IMR-90 (cell line): Measurements from ENCODE around the gene GTPBP8. TPM values are rescaled to one million over a fixed set of nuclear protein-coding genes. Genes with fewer than 3 reads are reported as not detected.
A peak's percentile ranks its signal among the peaks of the same experiment; 100 is the strongest.

ENCODE experiments used
- ATAC-seq: fragments of 200-7000 bp; cut with Tn5 transposase; 2 replicates; pipeline ENCODE4 v1.9.1; 2020; ENCODE audit warnings: low read depth, mild to moderate bottlenecking, moderate library complexity
- BruUV-seq: library from RNA; stranded (reverse); fragments of 400-500 nt; replicated peaks from 2 replicates; lab custom pipeline; 2021; lab: Mats Ljungman, UMichigan
- CTCF ChIA-PET: fragments of 300-600 bp; formaldehyde crosslinking; extraction: SDS; loops from one replicate; lab custom pipeline; 2021; ENCODE audit warnings: antibody characterized with exemption; lab: Yijun Ruan, JAX
- POLR2A ChIA-PET: fragments of 300-600 bp; sonication (Branson Sonifier 250); formaldehyde crosslinking; loops from one replicate; lab custom pipeline; 2022; ENCODE audit warnings: antibody characterized with exemption; ENCODE audit not compliant: unreplicated experiment; lab: Charles Lee
- DNase-seq: peaks from one replicate; pipeline ENCODE4 v3.0.0; 2013
- H2AFZ ChIP-seq: replicated peaks from 2 replicates; pipeline ENCODE3; 2013; ENCODE audit warnings: low read length, mild to moderate bottlenecking; ENCODE audit not compliant: poor library complexity
- H2AK5ac ChIP-seq: 2 replicates; pipeline ENCODE4 v1.6.1; 2013; ENCODE audit warnings: low read depth, low read length, inconsistent platforms
- H2AK9ac ChIP-seq: replicated peaks from 2 replicates; pipeline ENCODE3; 2013; ENCODE audit warnings: mild to moderate bottlenecking, low read depth, low read length, moderate library complexity; ENCODE audit not compliant: poor library complexity
- H2BK120ac ChIP-seq: 2 replicates; pipeline ENCODE4 v1.6.1; 2013; ENCODE audit warnings: low read depth, low read length, inconsistent platforms
- H2BK15ac ChIP-seq: 3 replicates; pipeline ENCODE4 v1.6.1; 2013; ENCODE audit warnings: low read depth, low read length, inconsistent platforms
- H2BK20ac ChIP-seq: 2 replicates; pipeline ENCODE4 v1.6.1; 2013; ENCODE audit warnings: low read depth, mild to moderate bottlenecking, inconsistent platforms, low read length, moderate library complexity
- H2BK5ac ChIP-seq: 2 replicates; pipeline ENCODE4 v1.6.1; 2013; ENCODE audit warnings: mild to moderate bottlenecking, low read depth, low read length, inconsistent platforms; ENCODE audit not compliant: poor library complexity, severe bottlenecking
- H3K14ac ChIP-seq: replicated peaks from 2 replicates; pipeline ENCODE4 v1.6.1; 2013; ENCODE audit warnings: low read depth, low read length, inconsistent platforms
- H3K18ac ChIP-seq: 2 replicates; pipeline ENCODE4 v1.6.1; 2013; ENCODE audit warnings: low read depth, low read length, control low read depth
- H3K23ac ChIP-seq: 2 replicates; pipeline ENCODE4 v1.6.1; 2013; ENCODE audit warnings: low read depth, low read length, inconsistent platforms
- H3K27ac ChIP-seq: 2 replicates; pipeline ENCODE4 v1.5.1; 2013; ENCODE audit warnings: mild to moderate bottlenecking, control low read depth, low read length; ENCODE audit not compliant: insufficient read depth
- H3K27me3 ChIP-seq: 2 replicates; pipeline ENCODE4 v1.6.1; 2013; ENCODE audit warnings: low read length; ENCODE audit not compliant: control insufficient read depth, insufficient read depth
- H3K36me3 ChIP-seq: 2 replicates; pipeline ENCODE4 v1.6.1; 2013; ENCODE audit warnings: low read length, mixed read lengths; ENCODE audit not compliant: control insufficient read depth, insufficient read depth
- H3K4ac ChIP-seq: 2 replicates; pipeline ENCODE4 v1.6.1; 2013; ENCODE audit warnings: low read depth, low read length, inconsistent platforms
- H3K4me1 ChIP-seq: 2 replicates; pipeline ENCODE4 v1.6.1; 2013; ENCODE audit warnings: low read length, mixed read lengths; ENCODE audit not compliant: control insufficient read depth, insufficient read depth
- H3K4me2 ChIP-seq: 2 replicates; pipeline ENCODE4 v1.6.1; 2013; ENCODE audit warnings: low read depth, mild to moderate bottlenecking, control low read depth, low read length, moderate library complexity
- H3K4me3 ChIP-seq: 2 replicates; pipeline ENCODE4 v1.5.1; 2013; ENCODE audit warnings: low read depth, mild to moderate bottlenecking, control low read depth, low read length, moderate library complexity; ENCODE audit not compliant: insufficient read depth
- H3K56ac ChIP-seq: 2 replicates; pipeline ENCODE4 v1.6.1; 2013; ENCODE audit warnings: low read length, inconsistent platforms; ENCODE audit not compliant: insufficient read depth; ENCODE audit errors: extremely low read depth
- H3K79me1 ChIP-seq, 2 experiments: 2 replicates each; pipeline ENCODE4 v1.6.1; 2013; ENCODE audit warnings: low read length in 2 of 2, inconsistent platforms in 1 of 2, low read depth in 1 of 2
- H3K9ac ChIP-seq: 2 replicates; pipeline ENCODE4 v1.6.1; 2013; ENCODE audit warnings: low read depth, low read length, control low read depth
- H3K9me1 ChIP-seq: 2 replicates; pipeline ENCODE4 v1.6.1; 2013; ENCODE audit warnings: low read length, inconsistent platforms; ENCODE audit not compliant: insufficient read depth
- H3K9me3 ChIP-seq: 2 replicates; pipeline ENCODE4 v1.6.1; 2013; ENCODE audit warnings: low read length; ENCODE audit not compliant: control insufficient read depth, insufficient read depth
- H4K20me1 ChIP-seq: 2 replicates; pipeline ENCODE4 v1.6.1; 2013; ENCODE audit warnings: low read length, inconsistent platforms; ENCODE audit not compliant: insufficient read depth
- H4K5ac ChIP-seq: 2 replicates; pipeline ENCODE4 v1.6.1; 2013; ENCODE audit warnings: mild to moderate bottlenecking, low read depth, low read length, control low read depth
- H4K8ac ChIP-seq, 2 experiments: 2 replicates each; pipeline ENCODE4 v1.6.1; 2013; ENCODE audit warnings: low read depth in 2 of 2, low read length in 2 of 2, control low read depth in 1 of 2, inconsistent platforms in 1 of 2
- H4K91ac ChIP-seq: 2 replicates; pipeline ENCODE4 v1.6.1; 2013; ENCODE audit warnings: low read depth, low read length, inconsistent platforms; ENCODE audit not compliant: insufficient read depth
- BHLHE40 ChIP-seq: fragments of 150-350 bp; IDR thresholded peaks from 2 replicates; pipeline ENCODE4 v1.6.1; 2016; ENCODE audit warnings: mild to moderate bottlenecking, low read depth, low read length
- CEBPB ChIP-seq: IDR thresholded peaks from 2 replicates; pipeline ENCODE4 v1.6.1; 2012; ENCODE audit warnings: low read depth, low read length, improper control_type of control experiment
- CHD1 ChIP-seq: IDR thresholded peaks from 2 replicates; pipeline ENCODE4 v1.6.1; 2012; ENCODE audit warnings: low read depth, low read length, improper control_type of control experiment
- CTCF ChIP-seq: conservative IDR thresholded peaks from 2 replicates; pipeline ENCODE4 v1.5.1; 2012; ENCODE audit warnings: mild to moderate bottlenecking, low read depth, low read length, improper control_type of control experiment
- ELK1 ChIP-seq: fragments of 150-350 bp; IDR thresholded peaks from 2 replicates; pipeline ENCODE4 v1.6.1; 2016; ENCODE audit warnings: low read depth, mild to moderate bottlenecking, low read length, moderate library complexity, borderline replicate concordance
- FOS ChIP-seq: fragments of 150-350 bp; IDR thresholded peaks from 2 replicates; pipeline ENCODE4 v1.6.1; 2016; ENCODE audit warnings: low read depth, low read length
- MAFK ChIP-seq: IDR thresholded peaks from 2 replicates; pipeline ENCODE4 v1.6.1; 2012; ENCODE audit warnings: low read depth, low read length, improper control_type of control experiment
- MAZ ChIP-seq: IDR thresholded peaks from 2 replicates; pipeline ENCODE4 v1.6.1; 2012; ENCODE audit warnings: low read depth, mild to moderate bottlenecking, low read length, improper control_type of control experiment, moderate library complexity, borderline replicate concordance
- MXI1 ChIP-seq: IDR thresholded peaks from 2 replicates; pipeline ENCODE4 v1.6.1; 2012; ENCODE audit warnings: low read depth, mild to moderate bottlenecking, low read length, moderate library complexity, borderline replicate concordance
- NFE2L2 ChIP-seq: fragments of 150-350 bp; IDR thresholded peaks from 2 replicates; pipeline ENCODE4 v1.6.1; 2016; ENCODE audit warnings: low read depth, mild to moderate bottlenecking, low read length
- POLR2A ChIP-seq: IDR thresholded peaks from 2 replicates; pipeline ENCODE4 v1.6.1; 2012; ENCODE audit warnings: mild to moderate bottlenecking, low read depth, low read length
- RAD21 ChIP-seq: IDR thresholded peaks from 2 replicates; pipeline ENCODE4 v1.6.1; 2012; ENCODE audit warnings: low read length, improper control_type of control experiment
- RCOR1 ChIP-seq: IDR thresholded peaks from 2 replicates; pipeline ENCODE4 v1.6.1; 2012; ENCODE audit warnings: mild to moderate bottlenecking, low read length, improper control_type of control experiment; ENCODE audit not compliant: insufficient replicate concordance
- RFX5 ChIP-seq: IDR thresholded peaks from 2 replicates; pipeline ENCODE4 v1.8.0; 2012; ENCODE audit warnings: low read depth, mild to moderate bottlenecking, low read length, moderate library complexity
- SMC3 ChIP-seq: fragments of 150-350 bp; IDR thresholded peaks from 2 replicates; pipeline ENCODE4 v1.6.1; 2016; ENCODE audit warnings: low read depth, mild to moderate bottlenecking, antibody characterized with exemption, low read length, moderate library complexity
- USF2 ChIP-seq: fragments of 150-350 bp; IDR thresholded peaks from 2 replicates; pipeline ENCODE4 v1.6.1; 2017; ENCODE audit warnings: mild to moderate bottlenecking, antibody characterized with exemption, low read length, low read depth
- WGBS, 2 experiments: methylation state at CpG; one replicate each; pipeline versions ENCODE4 v1.1.5 to v1.1.7; 2013; ENCODE audit warnings: missing lambda C conversion rate in 2 of 2; ENCODE audit not compliant: insufficient read length in 1 of 2; ENCODE audit errors: extremely low coverage in 2 of 2; 5-methylcytosine and 5-hydroxymethylcytosine counted together
- dilution Hi-C: fragments of 300-500 bp; cut with HindIII; formaldehyde crosslinking; loops from one replicate; pipeline ENCODE4 v1.14.3; 2018; ENCODE audit warnings: low sequenced_read_pairs; ENCODE audit not compliant: unreplicated experiment
- in situ Hi-C: fragments of 300-500 bp; cut with MboI; formaldehyde crosslinking; loops from 3 replicates; pipeline ENCODE4 v1.14.3; 2019; ENCODE audit warnings: low sequenced_read_pairs, inconsistent platforms, mixed read lengths
- intact Hi-C: fragments of 100-400 bp; cut with micrococcal nuclease; formaldehyde crosslinking; loops from 2 replicates; pipeline ENCODE4 v1.10.0; 2022
- polyA plus RNA-seq, 3 experiments: library from polyadenylated mRNA; depleted of rRNA; stranded (reverse); fragments of >200 nt; gene quantifications; 2 replicates each; pipeline ENCODE4 v1.2.3, GENCODE V29; 2012; ENCODE audit warnings: low replicate concordance in 1 of 3
- total RNA-seq: library from RNA; depleted of rRNA; stranded (reverse); fragments of >200 nt; gene quantifications from 2 replicates; pipeline ENCODE4 v1.2.3, GENCODE V29; 2012

The GTPBP8 gene
- total and polyA plus RNA-seq, 2 of the 4 experiments (the other 2 are of a cell fraction) = 15.4 to 23.9 TPM

GRCh38 chr3:113035387-113035982 is 44.7 kb downstream of the GTPBP8 start:
- no peak overlapping the region for H3K18ac ChIP-seq
- H2BK120ac ChIP-seq = no peak overlapping the region
- no peak overlapping the region for H2AK9ac ChIP-seq
- intact Hi-C loops (no loop called here), dilution Hi-C loops (no loop called here), in situ Hi-C loops (no loop called here)
- no peaks in the 10 kb centered on the region for H4K20me1 ChIP-seq
- H3K9me1 ChIP-seq = no peaks in the 10 kb centered on the region
- H4K91ac ChIP-seq = no peak overlapping the region
- H3K56ac ChIP-seq = no peak overlapping the region
- no peak overlapping the region for H4K5ac ChIP-seq
- H2AK5ac ChIP-seq = no peak overlapping the region
- H3K27me3 ChIP-seq = no peaks in the 10 kb centered on the region; the same call in 1 of the 2 replicates
- H3K23ac ChIP-seq = no peak overlapping the region
- DNase-seq (peak; percentile 63), ATAC-seq (peak; percentile 97)
- H3K4me3 ChIP-seq = no peak overlapping the region
- peak overlapping the region; percentile 58 for H2AFZ ChIP-seq
- H3K79me1 ChIP-seq = no peaks in the 10 kb centered on the region
- H4K8ac ChIP-seq = no peak overlapping the region
- no peaks in the 10 kb centered on the region for H3K9me3 ChIP-seq
- H2BK20ac ChIP-seq = no peak overlapping the region
- no peak overlapping the region for H3K4me2 ChIP-seq
- H2BK15ac ChIP-seq = no peak overlapping the region
- H3K27ac ChIP-seq = no peak overlapping the region
- ChIA-PET CTCF (interaction anchor here (0.5 to 1.7 kb wide), 11 partner anchors 13 to 1086 kb away, joined by 3 to 6 read pairs (median 3); a partner anchor contains a TSS), POLR2A (interaction anchor here (0.7 kb wide), 1 partner anchor 547 kb away, joined by 4 read pairs; no protein-coding TSS in a partner anchor)
- no peaks in the 10 kb centered on the region for H3K36me3 ChIP-seq
- no peak overlapping the region for H3K4ac ChIP-seq
- no peak overlapping the region for H2BK5ac ChIP-seq
- TF ChIP-seq RCOR1 (no peak), BHLHE40 (no peak), CTCF (peak; percentile 72), RFX5 (no peak), SMC3 (peak; percentile 61), MAFK (no peak), RAD21 (peak; percentile 58), CEBPB (peak; percentile 87), MXI1 (no peak), USF2 (no peak), ELK1 (no peak), POLR2A (no peak), CHD1 (no peak), FOS (no peak), MAZ (no peak), NFE2L2 (no peak)
- no peak overlapping the region for H3K9ac ChIP-seq
- 0% methylated on average over 1 of the region's 6 CpGs; no CpG with 5 or more reads in 1 of the 2 experiments for WGBS, 2 experiments
- no peak overlapping the region for H3K14ac ChIP-seq
- BruUV-seq = no TSS peak
- H3K4me1 ChIP-seq = no peaks in the 10 kb centered on the region
